ENCODE measurements around the gene KCNMB1. TPM values are rescaled to one million over a fixed set of nuclear protein-coding genes. Genes with fewer than 3 reads are reported as not detected.
A peak's percentile ranks its signal among the peaks of the same experiment; 100 is the strongest.

Gene KCNMB1
- polyA plus RNA-seq, 3 donors, result 0.95 to 1.7 (median 1.5) TPM

DNA sequence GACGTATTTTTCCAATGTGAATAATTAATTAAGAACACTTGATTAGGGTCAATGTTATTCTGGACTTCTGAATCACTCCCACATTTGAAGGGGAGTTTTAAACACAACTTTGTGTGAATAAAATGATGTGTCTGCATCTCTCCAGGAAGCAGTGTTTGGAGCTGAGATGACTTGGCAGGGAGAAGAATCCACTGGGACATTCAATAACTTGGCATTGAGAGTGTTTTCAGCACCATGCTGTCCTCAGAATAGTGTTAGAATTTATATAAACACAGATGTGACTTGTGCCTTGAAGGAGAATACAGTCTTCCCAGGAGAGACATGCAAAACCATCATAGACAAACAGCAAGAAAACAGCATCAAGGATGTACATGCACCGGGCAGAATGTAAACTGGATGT is 32.7 kb upstream of the KCNMB1 start:
- no peak for DNase-seq (ENCODE audit: extremely low read depth in 1 of 11, low read depth in 9 of 11, low spot score in 4 of 11)

DNA sequence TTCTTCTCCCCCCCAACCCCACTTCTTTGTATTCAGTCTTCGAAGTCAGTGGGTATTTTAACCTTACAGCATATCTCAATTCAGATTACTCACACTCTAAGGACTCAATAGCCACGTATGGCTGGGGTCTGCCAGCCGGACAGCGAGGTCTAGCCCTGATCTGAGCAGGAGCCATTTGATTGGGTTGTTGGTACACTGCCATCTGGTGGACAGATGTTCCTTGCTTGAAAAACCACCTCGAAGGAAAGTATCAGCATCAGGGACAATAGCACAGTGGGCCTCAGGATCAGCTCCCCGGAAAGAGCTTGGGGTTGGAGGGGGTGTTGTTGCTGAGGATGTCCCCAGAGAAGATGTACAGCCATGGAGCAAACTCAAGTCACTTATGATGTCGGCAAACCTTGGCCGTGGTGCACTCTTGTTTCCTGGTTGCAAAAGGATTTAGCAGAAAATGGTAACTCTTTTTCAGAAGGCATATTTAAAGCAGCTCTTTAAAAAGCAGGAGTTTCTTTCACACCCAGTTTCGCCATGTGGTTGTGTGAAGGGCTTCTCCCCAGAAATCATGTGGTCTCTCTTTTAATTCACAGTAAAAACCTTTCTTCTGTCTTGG is 31.7 kb upstream of the KCNMB1 start:
- peak in 10 of 11 donors; percentile 39 to 83 (median 62) for DNase-seq (ENCODE audit: extremely low read depth in 1 of 11, low read depth in 9 of 11, low spot score in 4 of 11)

DNA sequence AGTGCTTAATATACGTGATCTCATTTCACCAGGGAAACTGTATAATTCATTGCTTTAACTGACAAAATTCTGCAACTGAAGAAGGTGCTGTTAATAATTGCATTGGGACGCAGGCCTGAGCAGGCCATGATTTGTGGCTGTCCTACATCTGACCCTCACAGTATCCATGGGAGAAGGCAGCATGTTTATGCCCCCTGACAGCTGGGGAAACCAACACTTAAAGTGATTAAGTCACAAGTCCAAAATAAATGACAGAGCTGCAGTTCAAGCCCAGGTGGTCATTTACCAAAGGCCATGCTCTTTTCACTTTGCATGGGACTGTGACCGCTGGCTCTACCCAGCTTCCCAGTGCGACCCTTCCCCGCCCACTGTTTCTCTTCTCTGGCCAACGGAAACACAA is 30.5 kb upstream of the KCNMB1 start:
- DNase-seq (ENCODE audit: extremely low read depth in 1 of 11, low read depth in 9 of 11, low spot score in 4 of 11), result peak in 6 of 11 donors; percentile 21 to 46 (median 42)

DNA sequence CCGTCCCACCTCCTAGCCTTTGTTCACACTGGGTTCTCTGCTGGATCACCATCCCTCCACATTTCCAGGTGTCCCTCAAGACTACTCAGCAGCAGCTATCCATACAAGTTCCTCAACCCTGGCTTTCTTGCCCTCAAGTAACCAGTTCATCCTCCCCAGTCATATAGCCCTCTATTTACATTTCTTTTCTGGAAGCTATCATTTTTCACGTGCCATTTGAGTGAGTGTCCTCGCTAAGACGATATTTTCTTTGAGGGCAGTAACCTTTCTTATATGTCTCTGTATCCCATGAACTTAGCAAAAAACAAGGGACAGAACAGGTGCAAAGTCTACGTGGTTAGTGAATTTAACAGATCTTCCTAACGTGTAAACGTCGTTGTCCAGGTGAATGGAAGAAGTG is 29.6 kb upstream of the KCNMB1 start:
- DNase-seq (ENCODE audit: extremely low read depth in 1 of 11, low read depth in 9 of 11, low spot score in 4 of 11), result no peak

DNA sequence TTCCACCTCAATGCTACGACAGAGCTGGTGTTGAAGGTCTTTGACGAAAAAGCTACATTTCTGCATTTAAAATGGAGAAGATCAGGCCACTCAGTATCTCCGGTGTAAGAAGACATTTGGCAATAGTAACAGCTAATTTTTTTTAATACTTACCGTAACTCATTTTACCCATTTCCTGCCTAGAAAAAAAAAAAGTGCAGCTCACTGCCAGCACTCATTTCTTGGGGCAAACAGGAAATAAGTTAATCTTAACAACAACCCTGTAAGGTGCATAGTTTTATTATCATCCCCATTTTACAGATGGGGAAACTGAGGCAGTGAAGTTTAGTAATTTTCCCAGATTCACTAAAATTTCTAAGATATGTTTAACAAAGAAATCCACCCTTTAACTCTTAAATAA is 27.4 kb upstream of the KCNMB1 start:
- no peak for DNase-seq (ENCODE audit: extremely low read depth in 1 of 11, low read depth in 9 of 11, low spot score in 4 of 11)

DNA sequence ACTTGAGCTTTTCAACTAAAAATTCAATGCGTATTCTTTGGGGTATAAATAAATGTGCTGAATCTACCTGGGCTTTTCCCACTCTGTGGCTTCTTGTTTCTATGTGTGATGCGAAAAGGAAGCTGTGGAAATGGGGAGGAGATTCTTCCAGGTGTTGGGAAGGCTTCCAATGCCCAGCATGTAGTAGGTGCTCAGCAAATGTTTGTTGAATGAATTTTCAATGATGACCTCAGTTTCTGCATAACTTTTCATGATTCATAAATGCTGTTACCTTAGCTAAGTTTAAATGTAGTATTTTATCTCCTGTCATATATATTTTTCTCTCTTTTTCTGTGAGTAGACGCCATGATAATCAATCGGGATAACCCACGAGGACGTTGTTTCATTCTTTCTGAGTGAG is 25.6 kb upstream of the KCNMB1 start:
- DNase-seq (ENCODE audit: extremely low read depth in 1 of 11, low read depth in 9 of 11, low spot score in 4 of 11), result no peak

DNA sequence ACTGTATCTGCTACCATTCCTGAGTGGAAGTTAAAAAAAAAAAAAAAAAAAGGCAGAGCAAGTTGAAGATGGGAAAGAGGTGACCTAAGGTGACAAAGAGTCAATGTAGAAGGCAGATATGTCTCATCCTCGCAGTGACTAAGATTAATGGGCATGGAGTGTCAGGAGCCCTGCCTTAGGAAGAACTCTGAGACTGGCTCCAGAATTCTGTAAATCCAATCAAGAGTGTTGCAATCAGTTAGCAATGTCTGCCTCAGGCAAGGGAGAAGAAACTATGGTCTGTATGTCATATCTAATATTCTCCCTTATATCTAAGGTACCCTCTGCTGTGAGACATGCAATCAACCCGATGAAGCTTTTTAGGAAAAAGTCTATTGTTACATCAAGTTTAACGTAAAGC is 24.7 kb upstream of the KCNMB1 start:
- DNase-seq (ENCODE audit: extremely low read depth in 1 of 11, low read depth in 9 of 11, low spot score in 4 of 11), result no peak

DNA sequence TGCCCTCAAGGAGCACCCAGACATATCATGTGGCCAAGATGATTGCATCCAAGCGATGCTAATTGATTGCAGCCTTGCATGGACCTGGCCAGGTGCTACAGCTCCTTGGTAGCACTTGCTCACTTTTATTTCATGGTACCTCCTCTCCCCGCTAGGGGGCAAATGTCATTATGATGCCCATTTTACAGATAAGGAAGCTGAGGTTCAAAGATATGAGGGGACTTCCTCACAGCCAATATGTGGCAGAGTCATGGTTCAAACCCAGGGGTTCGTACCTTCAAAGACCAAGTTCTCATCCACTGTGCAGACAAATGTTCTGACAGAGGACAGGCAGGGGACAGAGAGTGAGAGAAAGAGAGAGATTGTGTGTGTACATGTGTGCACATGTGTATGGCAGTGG is 21.9 kb upstream of the KCNMB1 start:
- DNase-seq (ENCODE audit: extremely low read depth in 1 of 11, low read depth in 9 of 11, low spot score in 4 of 11), result no peak

DNA sequence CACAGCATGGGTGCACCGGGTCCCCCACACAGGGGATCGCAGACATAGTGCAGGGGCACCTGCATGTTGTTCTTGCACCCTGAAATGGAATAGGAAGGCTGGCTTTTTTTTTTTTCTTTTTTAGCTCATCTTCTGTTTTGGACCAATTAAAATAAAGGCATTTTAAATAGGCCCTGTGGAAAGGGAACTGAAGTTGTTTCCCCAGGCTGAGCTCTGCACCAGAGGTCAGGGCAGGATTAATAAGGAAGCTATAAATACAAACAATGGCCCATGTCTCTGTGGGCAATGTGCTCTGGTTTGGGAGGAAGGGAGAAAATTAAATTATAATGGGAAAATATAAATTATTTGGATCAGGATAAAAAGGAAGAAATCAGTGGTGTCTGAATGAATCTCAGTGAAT is 21.2 kb upstream of the KCNMB1 start:
- DNase-seq (ENCODE audit: extremely low read depth in 1 of 11, low read depth in 9 of 11, low spot score in 4 of 11), result no peak

DNA sequence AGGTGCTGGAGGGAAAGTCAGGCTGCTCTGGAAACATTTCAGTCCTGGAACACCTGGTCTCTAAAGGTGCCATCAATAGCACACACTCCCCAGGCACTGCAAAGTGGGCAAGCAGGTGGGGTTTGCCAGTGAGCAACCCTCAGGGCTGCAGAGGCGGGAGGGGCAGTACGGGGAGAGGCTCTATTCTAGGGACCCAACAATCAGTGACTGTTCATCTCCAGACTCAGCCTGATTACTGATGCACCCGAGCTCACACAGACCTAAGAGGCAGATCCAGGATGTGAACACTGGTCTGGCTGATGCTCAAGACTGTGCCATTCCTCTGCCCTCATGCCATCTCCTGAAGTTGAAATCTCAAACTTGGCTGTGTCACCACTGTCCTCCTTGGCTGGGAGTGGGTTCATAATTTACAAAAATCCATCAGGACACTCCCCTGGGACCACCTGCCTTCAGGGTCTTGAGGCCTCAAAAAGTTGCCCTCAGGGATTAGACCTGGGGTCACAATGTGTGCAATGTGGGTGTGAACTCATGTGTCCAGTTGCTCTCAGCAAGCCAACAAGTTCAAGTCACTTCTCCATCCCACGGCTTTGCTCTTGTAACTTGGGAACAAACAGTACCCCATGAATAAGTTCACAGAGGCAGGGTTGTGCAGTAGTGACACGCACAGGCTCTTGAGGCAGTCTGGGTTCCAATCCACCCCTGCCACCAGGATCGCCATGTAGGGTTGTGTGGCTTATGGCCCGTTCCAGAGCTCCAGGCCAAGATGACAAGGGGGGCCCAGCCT is 19.9 kb upstream of the KCNMB1 start:
- no peak for DNase-seq (ENCODE audit: extremely low read depth in 1 of 11, low read depth in 9 of 11, low spot score in 4 of 11)

DNA sequence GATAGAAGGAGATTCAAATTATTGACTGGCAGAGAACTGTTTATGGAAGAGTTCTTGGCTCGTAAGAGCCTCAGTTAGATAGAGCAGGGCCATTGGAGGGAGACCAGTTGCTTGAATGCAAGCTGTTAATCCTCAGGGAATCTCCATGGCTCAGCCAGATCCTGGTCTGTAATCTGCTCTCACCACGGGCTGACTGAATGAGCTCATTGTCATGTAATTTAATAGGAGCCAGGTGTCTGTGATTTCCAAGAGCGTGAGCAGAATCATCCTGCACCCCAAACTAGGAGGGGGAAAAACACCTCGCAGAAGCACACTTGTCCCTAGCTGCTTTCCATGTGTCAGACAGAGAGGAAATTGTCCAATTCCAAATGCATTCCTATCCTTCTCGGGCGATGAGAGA is 19.1 kb upstream of the KCNMB1 start:
- no peak for DNase-seq (ENCODE audit: extremely low read depth in 1 of 11, low read depth in 9 of 11, low spot score in 4 of 11)

DNA sequence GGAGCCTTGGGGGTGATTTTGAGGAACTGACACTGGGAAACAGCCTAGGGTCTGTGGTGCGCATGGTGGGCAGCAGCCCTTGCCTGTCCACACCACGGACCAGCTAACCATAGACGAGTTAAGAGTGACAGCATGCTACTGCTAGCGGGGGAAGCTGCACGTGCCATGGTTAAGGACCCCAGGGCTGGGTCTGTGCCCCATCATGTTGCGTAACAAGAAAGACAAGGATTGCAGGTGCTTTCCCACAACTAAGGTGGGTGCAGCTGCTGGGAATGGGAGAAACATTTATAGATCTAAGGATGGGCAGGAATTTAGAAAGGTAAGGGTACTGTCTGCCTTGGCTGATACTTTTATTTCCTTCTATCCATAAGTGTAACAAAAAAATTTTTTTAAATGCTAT is 17.9 kb upstream of the KCNMB1 start:
- no peak for DNase-seq (ENCODE audit: extremely low read depth in 1 of 11, low read depth in 9 of 11, low spot score in 4 of 11)

DNA sequence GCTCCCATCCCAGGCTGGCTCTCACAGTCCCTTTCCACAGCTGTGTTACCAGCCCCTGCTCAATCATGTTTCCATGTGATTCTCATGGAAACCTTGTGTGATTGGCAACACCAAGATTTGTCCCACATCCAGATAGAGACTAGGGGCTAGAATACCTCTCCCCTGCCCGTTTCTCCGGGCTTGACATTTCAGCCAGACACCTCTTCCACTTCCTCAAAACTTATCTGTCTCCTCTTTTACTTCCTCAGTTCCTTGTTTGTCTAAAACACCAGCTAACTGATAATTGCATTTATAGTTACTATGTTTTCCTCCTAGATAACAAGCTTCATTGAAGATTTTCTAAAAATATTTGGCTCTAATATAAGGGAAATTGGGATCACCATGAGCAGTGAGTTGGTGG is 16.6 kb upstream of the KCNMB1 start:
- DNase-seq (ENCODE audit: extremely low read depth in 1 of 11, low read depth in 9 of 11, low spot score in 4 of 11), result no peak

DNA sequence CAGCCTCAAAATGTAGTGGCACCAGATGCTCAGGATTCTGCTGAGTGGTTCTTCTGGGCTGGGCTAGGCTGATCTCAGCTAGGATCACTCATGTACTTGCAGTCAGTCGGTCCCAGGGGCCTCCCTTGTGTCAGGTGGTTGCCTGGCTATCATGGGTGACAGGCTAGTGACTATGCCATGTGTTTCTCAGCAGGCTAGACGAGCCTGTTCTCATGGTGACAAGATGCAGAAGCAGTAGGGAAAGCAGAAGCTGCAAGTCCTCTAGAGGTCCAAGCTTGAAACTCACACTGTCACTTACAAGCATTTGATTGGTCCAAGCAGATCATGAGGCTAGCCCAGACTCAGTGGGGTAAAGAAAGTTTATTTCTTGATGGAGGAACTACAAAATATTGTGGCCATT is 15.2 kb upstream of the KCNMB1 start:
- DNase-seq (ENCODE audit: extremely low read depth in 1 of 11, low read depth in 9 of 11, low spot score in 4 of 11), result no peak

DNA sequence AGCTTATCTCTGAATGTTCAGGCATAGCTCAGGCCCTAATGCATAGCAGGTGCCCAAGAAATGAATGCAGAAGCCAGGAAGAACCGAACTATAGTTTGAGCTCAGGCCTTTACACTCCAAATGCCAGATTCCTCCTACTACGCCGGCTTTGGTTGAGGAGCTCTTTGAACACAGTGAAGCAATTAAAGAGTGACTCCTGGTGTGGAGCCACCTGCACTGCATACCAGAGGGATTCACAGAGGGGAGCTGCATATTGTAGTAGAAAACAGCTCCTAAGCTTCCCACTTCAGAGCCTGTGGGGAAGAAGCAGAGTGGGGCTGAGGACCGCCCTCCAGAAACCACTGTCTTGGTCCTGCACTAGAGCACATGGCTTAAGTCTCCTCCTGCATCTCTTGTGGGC is 14.5 kb upstream of the KCNMB1 start:
- DNase-seq (ENCODE audit: extremely low read depth in 1 of 11, low read depth in 9 of 11, low spot score in 4 of 11), result no peak

DNA sequence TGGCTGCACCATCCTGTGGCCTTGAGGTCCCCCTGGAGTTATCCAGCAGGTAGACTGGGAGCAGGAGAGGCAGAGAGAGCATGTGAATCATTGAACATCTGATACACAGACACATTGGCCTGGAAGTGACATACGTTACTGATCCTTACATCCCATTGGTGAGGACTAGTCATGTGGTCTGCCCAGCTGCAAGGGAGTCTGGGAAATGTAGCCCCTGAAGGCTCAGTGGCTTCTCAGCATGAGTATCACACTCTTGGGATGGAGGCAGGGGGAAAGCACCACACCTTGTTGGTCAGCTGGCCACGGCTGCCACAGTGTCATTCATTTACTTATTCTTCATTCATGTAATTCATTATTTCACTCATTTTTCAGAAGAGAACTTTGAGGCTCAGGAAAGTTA is 13.3 kb upstream of the KCNMB1 start:
- DNase-seq (ENCODE audit: extremely low read depth in 1 of 11, low read depth in 9 of 11, low spot score in 4 of 11), result no peak

DNA sequence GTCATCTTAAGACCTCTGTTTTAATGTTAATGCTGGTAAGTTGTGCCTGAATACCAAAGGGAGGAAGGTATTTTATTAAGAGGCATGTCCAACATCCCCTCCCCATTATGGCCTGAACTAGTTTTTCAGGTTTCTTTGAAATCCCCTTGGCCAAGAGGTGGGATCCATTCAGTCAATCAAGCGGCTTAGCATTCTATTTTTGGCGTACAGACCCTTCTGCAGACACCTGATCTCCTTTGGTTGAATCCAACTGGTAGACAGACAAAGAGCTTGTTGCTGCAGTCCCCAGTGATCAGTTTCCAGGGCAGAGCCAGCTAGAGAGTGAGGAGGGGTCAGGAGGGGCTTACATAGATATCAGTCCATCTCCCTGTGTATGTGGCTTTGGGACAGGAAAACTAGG is 7.9 kb upstream of the KCNMB1 start:
- DNase-seq (ENCODE audit: extremely low read depth in 1 of 11, low read depth in 9 of 11, low spot score in 4 of 11), result no peak

DNA sequence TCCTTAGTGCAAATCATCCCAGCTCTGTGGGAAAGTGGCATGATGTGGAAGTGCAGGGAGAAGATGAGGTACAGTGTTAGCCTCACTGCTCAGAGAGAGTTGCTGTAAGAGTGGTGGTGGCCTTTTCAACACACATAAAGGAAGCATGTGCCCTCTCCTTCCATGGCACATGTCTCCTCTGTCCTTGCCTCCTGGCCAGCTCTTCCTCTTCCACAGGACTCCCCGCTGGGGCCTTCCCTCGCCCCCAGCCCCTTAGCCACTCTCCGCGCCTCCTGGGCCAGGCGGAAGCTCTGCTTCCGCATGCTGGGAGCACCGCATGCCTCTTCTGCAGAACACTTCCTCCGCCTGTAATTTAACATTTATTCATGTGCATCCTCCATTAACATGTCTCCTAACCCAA is 4.8 kb upstream of the KCNMB1 start:
- no peak for DNase-seq (ENCODE audit: extremely low read depth in 1 of 11, low read depth in 9 of 11, low spot score in 4 of 11)

DNA sequence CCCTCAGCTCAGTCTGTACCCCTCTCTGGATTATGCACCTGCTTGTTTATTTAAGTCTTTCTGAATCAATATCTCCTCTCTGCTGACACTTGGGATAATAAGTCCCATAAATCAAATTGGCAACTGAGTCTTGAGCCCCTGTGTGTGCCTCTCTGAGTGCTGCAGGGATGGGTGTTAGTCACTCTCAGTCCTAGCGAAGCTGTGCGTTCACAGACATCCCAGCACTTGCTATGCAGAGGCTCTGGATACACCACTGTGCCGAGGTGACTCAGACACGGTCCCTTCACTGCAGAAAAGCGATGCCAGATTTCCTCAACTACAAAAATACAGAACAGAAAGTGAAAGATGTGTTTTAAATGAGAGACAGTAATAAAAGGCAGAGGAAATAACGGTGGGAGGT is 4.1 kb upstream of the KCNMB1 start:
- no peak for DNase-seq (ENCODE audit: extremely low read depth in 1 of 11, low read depth in 9 of 11, low spot score in 4 of 11)

DNA sequence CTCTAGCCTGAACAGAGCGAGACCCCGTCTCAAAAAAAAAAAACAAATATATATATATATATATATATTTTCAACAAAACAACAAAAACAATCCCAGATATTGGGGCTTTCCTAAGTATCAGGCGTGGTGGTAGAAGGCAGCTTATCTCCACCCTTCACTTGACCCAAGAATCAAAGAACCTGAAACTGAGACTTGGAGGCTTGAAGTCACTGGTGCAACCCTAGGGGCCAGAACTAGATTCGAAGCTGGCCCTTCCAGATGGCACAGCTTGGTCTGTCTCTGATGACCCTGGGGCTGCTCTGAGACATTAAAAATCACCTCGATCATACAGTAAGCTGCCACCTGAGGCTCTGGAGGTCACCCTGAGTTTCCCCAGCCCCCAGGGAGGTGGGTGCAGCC is 1.3 kb upstream of the KCNMB1 start:
- no peak for DNase-seq (ENCODE audit: extremely low read depth in 1 of 11, low read depth in 9 of 11, low spot score in 4 of 11)

DNA sequence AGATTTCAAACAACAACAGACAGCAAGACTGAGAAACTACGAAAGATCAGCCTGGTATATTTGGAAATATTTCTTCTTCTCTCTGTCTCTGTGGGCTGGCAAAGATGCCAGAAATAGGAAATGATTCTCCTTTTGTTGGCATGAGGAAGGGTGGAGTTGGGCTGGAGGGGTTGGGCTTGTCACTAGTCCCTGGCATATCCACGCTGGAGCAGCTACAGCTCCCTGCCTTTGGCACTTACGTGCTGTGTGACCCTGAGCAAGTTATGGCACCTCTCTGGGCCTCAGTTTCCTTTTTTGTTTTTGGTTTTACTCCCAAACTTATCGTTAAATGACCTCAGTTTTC is 354 bp upstream of the KCNMB1 start:
- DNase-seq (ENCODE audit: extremely low read depth in 1 of 11, low read depth in 9 of 11, low spot score in 4 of 11), result no peak
